H1 (cell line): ENCODE data around the gene RPL31. TPM values are rescaled to one million over a fixed set of nuclear protein-coding genes. Genes with fewer than 3 reads are reported as not detected.

Experiments used
- CTCF ChIA-PET: fragments of 300-600 bp; sonication (Branson Sonifier 250); formaldehyde crosslinking; loops from one replicate; lab custom pipeline; 2021; ENCODE audit not compliant: partially characterized antibody; lab: Charles Lee
- POLR2A ChIA-PET: fragments of 300-600 bp; sonication (Branson Sonifier 250); formaldehyde crosslinking; loops from one replicate; lab custom pipeline; 2021; ENCODE audit warnings: inconsistent platforms; ENCODE audit not compliant: partially characterized antibody; lab: Charles Lee
- DNase-seq, 2 experiments: peaks; one replicate each; pipeline versions ENCODE4 v3.0.0 to v3.0.0-alpha.2; 2010 to 2022; ENCODE audit warnings: low spot score in 2 of 2, low read depth in 1 of 2, mixed read lengths in 1 of 2
- FAIRE-seq: peaks from 2 replicates; lab custom pipeline; 2011; peaks lifted over from hg19 to GRCh38; lab: Jason Lieb, UNC
- H2AFZ ChIP-seq: 2 replicates; pipeline ENCODE4 v1.8.1; 2012; ENCODE audit warnings: low read length, inconsistent platforms
- H2AK5ac ChIP-seq: 2 replicates; pipeline ENCODE4 v1.6.1; 2013; ENCODE audit warnings: low read depth, low read length
- H2BK120ac ChIP-seq: replicated peaks from 2 replicates; pipeline ENCODE3; 2013; ENCODE audit warnings: low read depth, low read length, inconsistent platforms
- H2BK12ac ChIP-seq: 2 replicates; pipeline ENCODE4 v1.6.1; 2013; ENCODE audit warnings: low read depth, low read length
- H2BK15ac ChIP-seq: 2 replicates; pipeline ENCODE4 v1.6.1; 2013; ENCODE audit warnings: low read length
- H2BK20ac ChIP-seq: 2 replicates; pipeline ENCODE4 v1.6.1; 2013; ENCODE audit warnings: low read length
- H2BK5ac ChIP-seq: 2 replicates; pipeline ENCODE4 v1.6.1; 2013; ENCODE audit warnings: low read depth, low read length
- H3K14ac ChIP-seq: 2 replicates; pipeline ENCODE4 v1.6.1; 2013; ENCODE audit warnings: inconsistent platforms; ENCODE audit not compliant: insufficient read length
- H3K18ac ChIP-seq: 2 replicates; pipeline ENCODE4 v1.6.1; 2013; ENCODE audit warnings: low read length; ENCODE audit errors: extremely low read depth
- H3K23ac ChIP-seq: 2 replicates; pipeline ENCODE4 v1.6.1; 2013; ENCODE audit warnings: inconsistent platforms; ENCODE audit not compliant: insufficient read length
- H3K23me2 ChIP-seq: 2 replicates; pipeline ENCODE4 v1.6.1; 2013; ENCODE audit warnings: low read depth, low read length
- H3K27ac ChIP-seq: 2 replicates; pipeline ENCODE4 v1.6.1; 2011; ENCODE audit warnings: low read depth, low read length, inconsistent platforms
- H3K27me3 ChIP-seq, 4 experiments: replicated peaks in 1 of 4; 1 replicate in 1 of 4; 2 replicates in 3 of 4; pipeline versions ENCODE4 v1.6.1 to v1.8.1; 2011 to 2013; ENCODE audit warnings: low read length in 3 of 4, mild to moderate bottlenecking in 3 of 4, inconsistent platforms in 2 of 4, mixed read lengths in 2 of 4, moderate library complexity in 1 of 4; ENCODE audit not compliant: control insufficient read depth in 3 of 4, insufficient read depth in 3 of 4; ENCODE audit errors: extremely low read depth in 1 of 4
- H3K36me3 ChIP-seq, 4 experiments: 2 replicates each; pipeline versions ENCODE4 v1.6.1 to v1.8.1; 2011 to 2013; ENCODE audit warnings: mild to moderate bottlenecking in 4 of 4, low read length in 3 of 4, moderate library complexity in 2 of 4, control low read depth in 1 of 4, inconsistent platforms in 1 of 4; ENCODE audit not compliant: insufficient read depth in 4 of 4, control insufficient read depth in 2 of 4
- H3K4ac ChIP-seq: replicated peaks from 2 replicates; pipeline ENCODE3; 2013; ENCODE audit warnings: low read length, low read depth, mixed read lengths, inconsistent platforms; ENCODE audit not compliant: insufficient read length
- H3K4me1 ChIP-seq, 4 experiments: replicated peaks in 1 of 4; 1 replicate in 1 of 4; 2 replicates in 3 of 4; pipeline versions ENCODE4 v1.6.1 to v1.8.1; 2011 to 2013; ENCODE audit warnings: low read length in 3 of 4, inconsistent platforms in 2 of 4, mixed read lengths in 1 of 4; ENCODE audit not compliant: insufficient read depth in 4 of 4, control insufficient read depth in 3 of 4
- H3K4me2 ChIP-seq, 2 experiments: 2 replicates each; pipeline versions ENCODE4 v1.6.1 to v1.8.1; 2011 to 2013; ENCODE audit warnings: low read depth in 2 of 2, low read length in 2 of 2, control low read depth in 1 of 2, inconsistent platforms in 1 of 2, mild to moderate bottlenecking in 1 of 2; ENCODE audit not compliant: insufficient read depth in 1 of 2
- H3K4me3 ChIP-seq, 4 experiments: fragments of 200-600, 300-600 bp in 1 of 4; sonication (generic), shearing (Covaris generic), sonication (Bioruptor Twin) in 1 of 4; 2 replicates each; pipeline versions ENCODE4 v1.5.1 to v1.8.1; 2011 to 2016; ENCODE audit warnings: low read length in 4 of 4, low read depth in 3 of 4, control low read depth in 2 of 4, inconsistent platforms in 2 of 4, mild to moderate bottlenecking in 2 of 4, mixed read lengths in 1 of 4, moderate library complexity in 1 of 4; ENCODE audit not compliant: insufficient read depth in 2 of 4; ENCODE audit errors: extremely low read depth in 1 of 4
- H3K56ac ChIP-seq: replicated peaks from 2 replicates; pipeline ENCODE3; 2013; ENCODE audit warnings: low read depth, mild to moderate bottlenecking, mixed read lengths, low read length, inconsistent platforms; ENCODE audit not compliant: insufficient read length
- H3K79me1 ChIP-seq: 2 replicates; pipeline ENCODE4 v1.6.1; 2013; ENCODE audit warnings: low read depth, low read length, control low read depth
- H3K79me2 ChIP-seq, 2 experiments: 2 replicates each; pipeline versions ENCODE4 v1.6.1 to v1.8.1; 2012 to 2013; ENCODE audit warnings: low read length in 2 of 2, mild to moderate bottlenecking in 2 of 2, inconsistent platforms in 1 of 2; ENCODE audit not compliant: insufficient read depth in 2 of 2, control insufficient read depth in 1 of 2
- H3K9ac ChIP-seq, 4 experiments: replicated peaks in 1 of 4; 1 replicate in 1 of 4; 2 replicates in 3 of 4; pipeline versions ENCODE4 v1.6.1 to v1.8.1; 2011 to 2013; ENCODE audit warnings: low read depth in 3 of 4, low read length in 3 of 4, control low read depth in 2 of 4, mild to moderate bottlenecking in 2 of 4, moderate library complexity in 2 of 4, inconsistent platforms in 1 of 4; ENCODE audit errors: extremely low read depth in 1 of 4
- H3K9me3 ChIP-seq, 2 experiments: 2 replicates each; pipeline versions ENCODE4 v1.6.1 to v1.8.1; 2012 to 2013; ENCODE audit warnings: mild to moderate bottlenecking in 2 of 2, moderate library complexity in 2 of 2, control low read depth in 1 of 2, inconsistent platforms in 1 of 2, low read depth in 1 of 2, low read length in 1 of 2, mixed read lengths in 1 of 2; ENCODE audit not compliant: insufficient read depth in 2 of 2
- H4K20me1 ChIP-seq, 2 experiments: replicated peaks in 1 of 2; 2 replicates each; pipeline versions ENCODE3 to v1.8.1; 2011 to 2013; ENCODE audit warnings: inconsistent platforms in 2 of 2, low read length in 2 of 2, mild to moderate bottlenecking in 1 of 2; ENCODE audit not compliant: insufficient read depth in 2 of 2, control insufficient read depth in 1 of 2
- H4K5ac ChIP-seq: 2 replicates; pipeline ENCODE4 v1.6.1; 2013; ENCODE audit warnings: low read length, low read depth, mixed read lengths, inconsistent platforms; ENCODE audit not compliant: insufficient read length
- H4K8ac ChIP-seq: 2 replicates; pipeline ENCODE4 v1.8.0; 2013; ENCODE audit warnings: mild to moderate bottlenecking, moderate library complexity, low read length, inconsistent platforms; ENCODE audit not compliant: insufficient read depth; ENCODE audit errors: extremely low read depth
- H4K91ac ChIP-seq: replicated peaks from 2 replicates; pipeline ENCODE3; 2013; ENCODE audit warnings: low read length, mixed read lengths, inconsistent platforms; ENCODE audit not compliant: insufficient read length
- BRCA1 ChIP-seq: IDR thresholded peaks from 2 replicates; pipeline ENCODE4 v1.6.1; 2012; ENCODE audit warnings: low read depth, low read length, improper control_type of control experiment
- NANOG ChIP-seq: IDR thresholded peaks from 2 replicates; pipeline ENCODE4 v1.6.1; 2011; ENCODE audit warnings: low read length, low read depth, mild to moderate bottlenecking, inconsistent platforms; ENCODE audit not compliant: insufficient read depth, poor library complexity, severe bottlenecking
- RAD21 ChIP-seq, 2 experiments: IDR thresholded peaks in 1 of 2; conservative IDR thresholded peaks in 1 of 2; 2 replicates each; pipeline ENCODE4 v1.6.1; 2011; ENCODE audit warnings: low read depth in 2 of 2, low read length in 2 of 2, improper control_type of control experiment in 1 of 2, inconsistent platforms in 1 of 2, mild to moderate bottlenecking in 1 of 2, moderate library complexity in 1 of 2
- SUZ12 ChIP-seq: fragments of 200-600 bp; sonication (generic); IDR thresholded peaks from 2 replicates; pipeline ENCODE4 v1.6.1; 2012; ENCODE audit warnings: mild to moderate bottlenecking, inconsistent platforms, low read length, moderate library complexity, mixed read lengths
- WGBS, 2 experiments: shearing (Covaris generic) in 1 of 2; methylation state at CpG; one replicate each; pipeline versions ENCODE4 v1.1.6 to v1.1.7; 2013 to 2015; ENCODE audit warnings: low lambda C conversion rate in 2 of 2, mixed read lengths in 2 of 2, inconsistent platforms in 1 of 2, low coverage in 1 of 2, missing lambda C conversion rate in 1 of 2; ENCODE audit not compliant: insufficient replicate concordance in 2 of 2, insufficient coverage in 1 of 2, insufficient read length in 1 of 2; ENCODE audit errors: extremely low coverage in 1 of 2, missing lambda C conversion rate in 1 of 2; 5-methylcytosine and 5-hydroxymethylcytosine counted together
- polyA plus RNA-seq, 7 experiments: library from polyadenylated mRNA; depleted of rRNA in 3 of 7; stranded (reverse) in 5 of 7; unstranded in 2 of 7; fragments of >200 nt in 5 of 7; fragments of 200-250 nt in 2 of 7; gene quantifications; 1 replicate in 5 of 7; 2 replicates in 1 of 7; 4 replicates in 1 of 7; pipeline versions ENCODE4 v1.2.1 to v1.2.3, GENCODE V29; 2011 to 2013; ENCODE audit warnings: missing spikeins in 2 of 7, mixed read lengths in 2 of 7
- total RNA-seq: library from RNA; stranded (reverse); fragmentation: NEBNext Ultra II Directional; extraction: Animal tissue kit (Norgen Biotek cat#: 25700); gene quantifications from 2 replicates; pipeline ENCODE4 v1.2.1, GENCODE V29; 2021
- TF ChIP-seq, protein P1 (sequence below), 3 experiments: IDR thresholded peaks; 1 replicate in 2 of 3; 2 replicates in 1 of 3; pipeline versions ENCODE4 v1.5.1 to v1.6.1; 2011; ENCODE audit warnings: low read length in 3 of 3, mild to moderate bottlenecking in 3 of 3, inconsistent platforms in 2 of 3, low read depth in 1 of 3, moderate library complexity in 1 of 3; ENCODE audit not compliant: insufficient read depth in 1 of 3; ENCODE audit errors: control extremely low read depth in 1 of 3

The RPL31 gene
- total and polyA plus RNA-seq, 2 of the 8 experiments (the other 6 are each of a cell fraction or from before 2014, with no cell fraction given) = 1,463 to 1,722 TPM

DNA sequence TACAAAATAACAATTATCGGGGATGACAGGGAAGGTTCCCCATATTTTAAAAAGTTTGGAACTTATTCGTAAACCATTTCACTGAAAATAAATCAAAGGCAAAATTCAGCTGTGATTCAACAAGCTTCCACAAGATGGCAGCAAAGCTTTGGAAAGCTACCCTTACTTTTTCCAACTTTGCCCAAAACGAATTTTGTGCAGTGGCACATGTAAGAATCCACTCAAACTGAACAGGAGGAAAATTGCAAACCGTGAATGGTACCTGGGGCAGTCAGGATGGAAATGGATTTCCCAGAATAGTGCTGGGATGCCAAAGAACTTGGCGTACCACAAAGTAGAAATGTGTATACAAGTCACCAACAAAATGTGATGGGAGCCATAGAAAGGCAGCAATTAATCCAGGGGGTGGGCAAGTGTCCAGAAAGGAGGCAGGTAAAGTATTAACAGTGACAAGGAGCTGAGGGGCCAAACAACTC lies 10.7 kb downstream of the RPL31 start:
- H2AK5ac ChIP-seq = no peak overlapping the region
- TF ChIP-seq SUZ12 (no peak), NANOG (no peak), BRCA1 (no peak), RAD21 (IDR thresholded peaks at IDR 0.05 in 1 of 2, conservative IDR thresholded peaks at IDR 0.05 in 1 of 2; ENCODE audit: low read depth in 2 of 2, low read length in 2 of 2) (peak; percentile 84 to 89)
- TF ChIP-seq, protein P1, sequence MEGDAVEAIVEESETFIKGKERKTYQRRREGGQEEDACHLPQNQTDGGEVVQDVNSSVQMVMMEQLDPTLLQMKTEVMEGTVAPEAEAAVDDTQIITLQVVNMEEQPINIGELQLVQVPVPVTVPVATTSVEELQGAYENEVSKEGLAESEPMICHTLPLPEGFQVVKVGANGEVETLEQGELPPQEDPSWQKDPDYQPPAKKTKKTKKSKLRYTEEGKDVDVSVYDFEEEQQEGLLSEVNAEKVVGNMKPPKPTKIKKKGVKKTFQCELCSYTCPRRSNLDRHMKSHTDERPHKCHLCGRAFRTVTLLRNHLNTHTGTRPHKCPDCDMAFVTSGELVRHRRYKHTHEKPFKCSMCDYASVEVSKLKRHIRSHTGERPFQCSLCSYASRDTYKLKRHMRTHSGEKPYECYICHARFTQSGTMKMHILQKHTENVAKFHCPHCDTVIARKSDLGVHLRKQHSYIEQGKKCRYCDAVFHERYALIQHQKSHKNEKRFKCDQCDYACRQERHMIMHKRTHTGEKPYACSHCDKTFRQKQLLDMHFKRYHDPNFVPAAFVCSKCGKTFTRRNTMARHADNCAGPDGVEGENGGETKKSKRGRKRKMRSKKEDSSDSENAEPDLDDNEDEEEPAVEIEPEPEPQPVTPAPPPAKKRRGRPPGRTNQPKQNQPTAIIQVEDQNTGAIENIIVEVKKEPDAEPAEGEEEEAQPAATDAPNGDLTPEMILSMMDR (IDR thresholded peaks at IDR 0.05; ENCODE audit: control extremely low read depth in 1 of 3, insufficient read depth in 1 of 3, low read depth in 1 of 3, low read length in 3 of 3) = peak in 2 of 3 experiments; percentile 55 to 77; a peak in 3 of 4 replicates
- TF ChIP-seq, all 59 proteins: peak for 2
- peaks cover 0 to 66% (median 21%) of the 10 kb centered on the region in 4 experiments; a peak in 5 of 8 replicates for H3K36me3 ChIP-seq
- H3K4ac ChIP-seq = no peak overlapping the region
- H3K4me1 ChIP-seq = no peaks in the 10 kb centered on the region; a peak in 1 of 7 replicates
- peaks cover 0 to 7% of the 10 kb centered on the region in 2 experiments for H4K20me1 ChIP-seq
- H2BK20ac ChIP-seq = no peak overlapping the region
- H3K4me3 ChIP-seq = no peak overlapping the region
- no peak overlapping the region for H2AFZ ChIP-seq
- H2BK5ac ChIP-seq = no peak overlapping the region
- no peak overlapping the region for H4K91ac ChIP-seq
- H3K9ac ChIP-seq = no peak overlapping the region
- H3K4me2 ChIP-seq = no peak overlapping the region
- H2BK15ac ChIP-seq = no peak overlapping the region
- ChIA-PET CTCF (interaction anchor here (0.5 to 3.6 kb wide), 31 partner anchors 9 to 416 kb away, joined by 3 to 19 read pairs (median 4); partner anchors contain the start of gene RPL31), POLR2A (interaction anchor here (0.6 to 1.1 kb wide), 8 partner anchors 10 to 197 kb away, joined by 3 to 14 read pairs (median 4); partner anchors contain the start of genes RPL31 and TBC1D8)
- no peak overlapping the region for H2BK12ac ChIP-seq
- no peak overlapping the region for H3K27ac ChIP-seq
- H3K9me3 ChIP-seq = no peaks in the 10 kb centered on the region
- no peak overlapping the region for H3K14ac ChIP-seq
- no peak overlapping the region for H3K56ac ChIP-seq
- H3K23me2 ChIP-seq = no peaks in the 10 kb centered on the region
- DNase-seq (peak in 1 of 2 experiments; percentile 60), FAIRE-seq (no peak)
- no peaks in the 10 kb centered on the region for H3K79me2 ChIP-seq
- H3K23ac ChIP-seq = no peak overlapping the region
- H3K79me1 ChIP-seq = no peaks in the 10 kb centered on the region; the same call in 1 of the 2 replicates
- no peaks in the 10 kb centered on the region for H3K27me3 ChIP-seq
- no peak overlapping the region for H4K5ac ChIP-seq
- 75% methylated on average over 5 of the region's 5 CpGs; no CpG with 5 or more reads in 1 of the 2 experiments for WGBS, 2 experiments
- H2BK120ac ChIP-seq = no peak overlapping the region
- H3K18ac ChIP-seq = no peak overlapping the region
- H4K8ac ChIP-seq = no peak overlapping the region
